ENCODE results near the gene NEUROD2. TPM values are rescaled to one million over a fixed set of nuclear protein-coding genes. Genes with fewer than 3 reads are reported as not detected.

NEUROD2 gene
- total RNA-seq, 1 experiment from 2014 or later: not detected

DNA sequence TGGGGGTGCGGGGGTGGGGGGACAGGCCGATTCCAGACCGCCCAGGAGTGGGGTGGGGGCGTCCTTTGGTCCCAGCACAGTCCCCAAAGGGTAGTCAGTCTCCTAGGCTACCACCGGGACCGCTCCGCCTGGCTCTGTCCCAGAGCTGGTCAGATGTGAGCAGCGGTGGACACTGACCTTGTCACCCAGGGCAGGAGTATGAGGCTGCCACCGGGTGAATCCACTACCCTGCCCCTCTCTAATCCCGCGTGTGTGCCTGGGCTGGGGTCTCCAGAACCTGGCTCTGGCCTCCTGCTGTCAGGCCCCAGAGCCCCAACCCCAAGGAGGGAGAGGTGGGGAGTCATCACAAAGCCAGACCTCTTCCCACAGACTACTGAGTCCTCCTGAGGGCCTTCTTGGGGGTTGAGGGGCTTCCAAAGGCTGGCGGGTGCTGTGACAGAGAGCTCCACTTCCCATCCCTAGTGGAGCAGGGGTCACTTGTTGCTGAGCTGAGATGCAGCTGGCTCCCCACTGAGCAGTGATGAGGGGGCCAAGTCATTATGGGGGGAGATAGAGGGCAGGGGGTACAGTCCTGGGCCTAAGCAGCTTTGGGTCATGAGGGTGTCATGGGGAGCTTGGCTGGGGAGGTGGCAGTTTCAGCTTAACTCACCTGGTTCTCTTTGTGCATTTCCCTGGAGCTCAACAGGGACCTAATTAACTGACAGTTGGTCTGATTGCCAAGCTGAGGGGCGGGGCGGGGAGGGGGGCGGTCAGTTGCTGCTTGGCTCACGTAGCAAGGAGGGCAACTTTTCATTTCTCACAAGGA, 20.2 kb upstream of the NEUROD2 start:
- TF ChIP-seq EZH2 (IDR thresholded peaks at IDR 0.05; ENCODE audit: low read length, unreplicated experiment) (no peak), EZH2phosphoT487 (IDR thresholded peaks at IDR 0.05; ENCODE audit: borderline replicate concordance, low read length) (no peak)
- TF ChIP-seq, protein P1, sequence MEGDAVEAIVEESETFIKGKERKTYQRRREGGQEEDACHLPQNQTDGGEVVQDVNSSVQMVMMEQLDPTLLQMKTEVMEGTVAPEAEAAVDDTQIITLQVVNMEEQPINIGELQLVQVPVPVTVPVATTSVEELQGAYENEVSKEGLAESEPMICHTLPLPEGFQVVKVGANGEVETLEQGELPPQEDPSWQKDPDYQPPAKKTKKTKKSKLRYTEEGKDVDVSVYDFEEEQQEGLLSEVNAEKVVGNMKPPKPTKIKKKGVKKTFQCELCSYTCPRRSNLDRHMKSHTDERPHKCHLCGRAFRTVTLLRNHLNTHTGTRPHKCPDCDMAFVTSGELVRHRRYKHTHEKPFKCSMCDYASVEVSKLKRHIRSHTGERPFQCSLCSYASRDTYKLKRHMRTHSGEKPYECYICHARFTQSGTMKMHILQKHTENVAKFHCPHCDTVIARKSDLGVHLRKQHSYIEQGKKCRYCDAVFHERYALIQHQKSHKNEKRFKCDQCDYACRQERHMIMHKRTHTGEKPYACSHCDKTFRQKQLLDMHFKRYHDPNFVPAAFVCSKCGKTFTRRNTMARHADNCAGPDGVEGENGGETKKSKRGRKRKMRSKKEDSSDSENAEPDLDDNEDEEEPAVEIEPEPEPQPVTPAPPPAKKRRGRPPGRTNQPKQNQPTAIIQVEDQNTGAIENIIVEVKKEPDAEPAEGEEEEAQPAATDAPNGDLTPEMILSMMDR (conservative IDR thresholded peaks at IDR 0.05; ENCODE audit: low read depth, low read length): no peak
- no peaks in the 10 kb centered on the region for H3K9me2 ChIP-seq (replicated peaks; ENCODE audit: low read length)
- no peak overlapping the region for H3K27ac ChIP-seq (ENCODE audit: low read length)
- no peaks in the 10 kb centered on the region for H3K9me3 ChIP-seq (ENCODE audit: low read length)
- CTCF ChIA-PET: interaction anchor here (0.6 kb wide), 1 partner anchor 26 kb away, joined by 5 read pairs; no protein-coding TSS in a partner anchor
- POLR2A ChIA-PET (ENCODE audit: unreplicated experiment): no interaction called here
- ATAC-seq: no peak
- no peak for DNase-seq
- H3K27me3 ChIP-seq (ENCODE audit: low read length): peaks cover 13% of the 10 kb centered on the region
- H4K20me1 ChIP-seq (ENCODE audit: low read length): no peaks in the 10 kb centered on the region
- H3K9ac ChIP-seq (ENCODE audit: low read length): no peak overlapping the region
- no peak overlapping the region for H3K4me3 ChIP-seq (ENCODE audit: low read length)
- peaks cover 18% of the 10 kb centered on the region for H3K4me1 ChIP-seq (ENCODE audit: insufficient read depth, low read length)
- no peaks in the 10 kb centered on the region for H3K36me3 ChIP-seq (ENCODE audit: low read depth, low read length)
- H2AFZ ChIP-seq (ENCODE audit: low read length): no peak overlapping the region
- intact Hi-C loops (cut with micrococcal nuclease): no loop called here
- no TSS peak for BruUV-seq (replicated peaks)
- H3K4me2 ChIP-seq (ENCODE audit: low read length): no peak overlapping the region
- H3F3A ChIP-seq (ENCODE audit: low read length, unreplicated experiment): no peaks in the 10 kb centered on the region
- no peaks in the 10 kb centered on the region for H3K79me2 ChIP-seq (ENCODE audit: low read length)

DNA sequence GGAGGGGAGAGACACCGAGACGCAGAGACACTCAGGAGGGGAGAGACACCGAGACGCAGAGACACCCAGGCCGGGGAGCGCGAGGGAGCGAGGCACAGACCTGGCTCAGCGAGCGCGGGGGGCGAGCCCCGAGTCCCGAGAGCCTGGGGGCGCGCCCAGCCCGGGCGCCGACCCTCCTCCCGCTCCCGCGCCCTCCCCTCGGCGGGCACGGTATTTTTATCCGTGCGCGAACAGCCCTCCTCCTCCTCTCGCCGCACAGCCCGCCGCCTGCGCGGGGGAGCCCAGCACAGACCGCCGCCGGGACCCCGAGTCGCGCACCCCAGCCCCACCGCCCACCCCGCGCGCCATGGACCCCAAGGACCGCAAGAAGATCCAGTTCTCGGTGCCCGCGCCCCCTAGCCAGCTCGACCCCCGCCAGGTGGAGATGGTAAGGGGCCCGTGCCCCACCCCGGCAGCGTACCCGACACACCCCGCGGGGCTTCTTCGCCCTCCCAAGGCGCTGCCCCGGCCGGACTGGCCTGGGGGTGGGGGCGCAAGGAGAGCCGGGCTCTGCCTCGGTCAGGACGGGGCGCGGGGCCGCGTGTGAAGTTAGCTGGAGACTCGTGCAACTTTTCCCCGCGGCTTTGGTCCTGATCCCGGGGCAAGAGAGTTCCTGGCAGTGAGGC, 19.5 kb upstream of the NEUROD2 start:
- no peaks in the 10 kb centered on the region for H3K9me3 ChIP-seq (ENCODE audit: low read length)
- H3K9ac ChIP-seq (ENCODE audit: low read length): no peak overlapping the region
- intact Hi-C loops (cut with micrococcal nuclease): no loop called here

More for the DNA sequence above, 19.5 kb upstream of the NEUROD2 start:
- Histone ChIP-seq H3K9me2 (replicated peaks; ENCODE audit: low read length) (no peaks in the 10 kb centered on the region), H3K4me1 (ENCODE audit: insufficient read depth, low read length) (peaks cover 13% of the 10 kb centered on the region), H3K79me2 (ENCODE audit: low read length) (no peaks in the 10 kb centered on the region), H3F3A (ENCODE audit: low read length, unreplicated experiment) (no peaks in the 10 kb centered on the region), H2AFZ (ENCODE audit: low read length) (peak overlapping the region; percentile 61; the same call in 1 of the 2 replicates), H3K27me3 (ENCODE audit: low read length) (peaks cover 13% of the 10 kb centered on the region), H3K4me3 (ENCODE audit: low read length) (peak overlapping the region; percentile 53), H3K27ac (ENCODE audit: low read length) (no peak overlapping the region), H3K4me2 (ENCODE audit: low read length) (peak overlapping the region; percentile 71), H4K20me1 (ENCODE audit: low read length) (no peaks in the 10 kb centered on the region), H3K36me3 (ENCODE audit: low read depth, low read length) (no peaks in the 10 kb centered on the region)
- ChIA-PET POLR2A (ENCODE audit: unreplicated experiment) (no interaction called here), CTCF (interaction anchor here (0.6 to 0.7 kb wide), 2 partner anchors 80 to 127 kb away, joined by 3 to 6 read pairs; no protein-coding TSS in a partner anchor)
- no peak for ATAC-seq
- no peak for DNase-seq
- TF ChIP-seq, protein P1 (conservative IDR thresholded peaks at IDR 0.05; ENCODE audit: low read depth, low read length): no peak
- TF ChIP-seq EZH2 (IDR thresholded peaks at IDR 0.05; ENCODE audit: low read length, unreplicated experiment): peak; percentile 34
- no TSS peak for BruUV-seq (replicated peaks)

Data from PC-3 (cell line).